ENCODE measurements around the gene ZCCHC7. TPM values are rescaled to one million over a fixed set of nuclear protein-coding genes. Genes with fewer than 3 reads are reported as not detected.

The ZCCHC7 gene
- total and polyA plus RNA-seq, 2 experiments from 2014 or later = 29.8 to 38.8 TPM

GRCh38 chr9:37398464-37399025, 278.2 kb downstream of the ZCCHC7 start:
- H3K36me3 Mint-ChIP-seq (ENCODE audit: low read depth) = no peaks in the 10 kb centered on the region
- H2AFZ ChIP-seq = no peak overlapping the region
- H4K20me1 ChIP-seq (replicated peaks; ENCODE audit: insufficient read depth) = no peaks in the 10 kb centered on the region
- ATAC-seq (no peak; the same call in 2 of the 3 replicates), DNase-seq (ENCODE audit: low spot score) (no peak)
- no peaks in the 10 kb centered on the region for H3K27me3 ChIP-seq (ENCODE audit: insufficient read depth)
- H3K4me1 ChIP-seq (ENCODE audit: insufficient read depth) = no peaks in the 10 kb centered on the region
- H3K36me3 ChIP-seq (ENCODE audit: insufficient read depth) = no peaks in the 10 kb centered on the region
- H3F3A ChIP-seq (replicated peaks; ENCODE audit: low read depth) = no peaks in the 10 kb centered on the region
- no peak overlapping the region for H3K4me3 ChIP-seq
- no peak for TF ChIP-seq ZNF331 (CRISPR knock-in tag; IDR thresholded peaks at IDR 0.05; ENCODE audit: low read depth)
- TF ChIP-seq POLR2AphosphoS5 (IDR thresholded peaks at IDR 0.05; ENCODE audit: low read depth) = no peak
- no peak for TF ChIP-seq CTCF (conservative IDR thresholded peaks at IDR 0.05; ENCODE audit: low read depth in 2 of 2)
- TF ChIP-seq, protein P1, sequence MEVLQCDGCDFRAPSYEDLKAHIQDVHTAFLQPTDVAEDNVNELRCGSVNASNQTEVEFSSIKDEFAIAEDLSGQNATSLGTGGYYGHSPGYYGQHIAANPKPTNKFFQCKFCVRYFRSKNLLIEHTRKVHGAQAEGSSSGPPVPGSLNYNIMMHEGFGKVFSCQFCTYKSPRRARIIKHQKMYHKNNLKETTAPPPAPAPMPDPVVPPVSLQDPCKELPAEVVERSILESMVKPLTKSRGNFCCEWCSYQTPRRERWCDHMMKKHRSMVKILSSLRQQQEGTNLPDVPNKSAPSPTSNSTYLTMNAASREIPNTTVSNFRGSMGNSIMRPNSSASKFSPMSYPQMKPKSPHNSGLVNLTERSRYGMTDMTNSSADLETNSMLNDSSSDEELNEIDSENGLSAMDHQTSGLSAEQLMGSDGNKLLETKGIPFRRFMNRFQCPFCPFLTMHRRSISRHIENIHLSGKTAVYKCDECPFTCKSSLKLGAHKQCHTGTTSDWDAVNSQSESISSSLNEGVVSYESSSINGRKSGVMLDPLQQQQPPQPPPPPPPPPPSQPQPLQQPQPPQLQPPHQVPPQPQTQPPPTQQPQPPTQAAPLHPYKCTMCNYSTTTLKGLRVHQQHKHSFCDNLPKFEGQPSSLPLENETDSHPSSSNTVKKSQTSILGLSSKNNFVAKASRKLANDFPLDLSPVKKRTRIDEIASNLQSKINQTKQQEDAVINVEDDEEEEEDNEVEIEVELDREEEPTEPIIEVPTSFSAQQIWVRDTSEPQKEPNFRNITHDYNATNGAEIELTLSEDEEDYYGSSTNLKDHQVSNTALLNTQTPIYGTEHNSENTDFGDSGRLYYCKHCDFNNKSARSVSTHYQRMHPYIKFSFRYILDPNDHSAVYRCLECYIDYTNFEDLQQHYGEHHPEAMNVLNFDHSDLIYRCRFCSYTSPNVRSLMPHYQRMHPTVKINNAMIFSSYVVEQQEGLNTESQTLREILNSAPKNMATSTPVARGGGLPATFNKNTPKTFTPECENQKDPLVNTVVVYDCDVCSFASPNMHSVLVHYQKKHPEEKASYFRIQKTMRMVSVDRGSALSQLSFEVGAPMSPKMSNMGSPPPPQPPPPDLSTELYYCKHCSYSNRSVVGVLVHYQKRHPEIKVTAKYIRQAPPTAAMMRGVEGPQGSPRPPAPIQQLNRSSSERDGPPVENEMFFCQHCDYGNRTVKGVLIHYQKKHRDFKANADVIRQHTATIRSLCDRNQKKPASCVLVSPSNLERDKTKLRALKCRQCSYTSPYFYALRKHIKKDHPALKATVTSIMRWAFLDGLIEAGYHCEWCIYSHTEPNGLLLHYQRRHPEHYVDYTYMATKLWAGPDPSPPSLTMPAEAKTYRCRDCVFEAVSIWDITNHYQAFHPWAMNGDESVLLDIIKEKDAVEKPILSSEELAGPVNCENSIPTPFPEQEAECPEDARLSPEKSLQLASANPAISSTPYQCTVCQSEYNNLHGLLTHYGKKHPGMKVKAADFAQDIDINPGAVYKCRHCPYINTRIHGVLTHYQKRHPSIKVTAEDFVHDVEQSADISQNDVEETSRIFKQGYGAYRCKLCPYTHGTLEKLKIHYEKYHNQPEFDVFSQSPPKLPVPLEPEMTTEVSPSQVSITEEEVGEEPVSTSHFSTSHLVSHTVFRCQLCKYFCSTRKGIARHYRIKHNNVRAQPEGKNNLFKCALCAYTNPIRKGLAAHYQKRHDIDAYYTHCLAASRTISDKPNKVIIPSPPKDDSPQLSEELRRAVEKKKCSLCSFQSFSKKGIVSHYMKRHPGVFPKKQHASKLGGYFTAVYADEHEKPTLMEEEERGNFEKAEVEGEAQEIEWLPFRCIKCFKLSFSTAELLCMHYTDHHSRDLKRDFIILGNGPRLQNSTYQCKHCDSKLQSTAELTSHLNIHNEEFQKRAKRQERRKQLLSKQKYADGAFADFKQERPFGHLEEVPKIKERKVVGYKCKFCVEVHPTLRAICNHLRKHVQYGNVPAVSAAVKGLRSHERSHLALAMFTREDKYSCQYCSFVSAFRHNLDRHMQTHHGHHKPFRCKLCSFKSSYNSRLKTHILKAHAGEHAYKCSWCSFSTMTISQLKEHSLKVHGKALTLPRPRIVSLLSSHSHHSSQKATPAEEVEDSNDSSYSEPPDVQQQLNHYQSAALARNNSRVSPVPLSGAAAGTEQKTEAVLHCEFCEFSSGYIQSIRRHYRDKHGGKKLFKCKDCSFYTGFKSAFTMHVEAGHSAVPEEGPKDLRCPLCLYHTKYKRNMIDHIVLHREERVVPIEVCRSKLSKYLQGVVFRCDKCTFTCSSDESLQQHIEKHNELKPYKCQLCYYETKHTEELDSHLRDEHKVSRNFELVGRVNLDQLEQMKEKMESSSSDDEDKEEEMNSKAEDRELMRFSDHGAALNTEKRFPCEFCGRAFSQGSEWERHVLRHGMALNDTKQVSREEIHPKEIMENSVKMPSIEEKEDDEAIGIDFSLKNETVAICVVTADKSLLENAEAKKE (CRISPR knock-in tag; IDR thresholded peaks at IDR 0.05) = no peak
- TF ChIP-seq EZH2phosphoT487 (IDR thresholded peaks at IDR 0.05; ENCODE audit: unreplicated experiment) = no peak
- TF ChIP-seq JUNB (IDR thresholded peaks at IDR 0.05; ENCODE audit: unreplicated experiment) = no peak
- TF ChIP-seq ZNF114 (CRISPR knock-in tag; IDR thresholded peaks at IDR 0.05) = no peak
- no peak for TF ChIP-seq EZH2 (IDR thresholded peaks at IDR 0.05; ENCODE audit: low read depth, unreplicated experiment)
- TF ChIP-seq NANOG (IDR thresholded peaks at IDR 0.05; ENCODE audit: borderline replicate concordance) = no peak
- no peak for TF ChIP-seq REST (IDR thresholded peaks at IDR 0.05; ENCODE audit: unreplicated experiment)
- TF ChIP-seq ETS1 (IDR thresholded peaks at IDR 0.05) = no peak
- TF ChIP-seq STAT1 (IDR thresholded peaks at IDR 0.05; ENCODE audit: unreplicated experiment) = no peak
- TF ChIP-seq CREB1 (CRISPR knock-in tag; IDR thresholded peaks at IDR 0.05; ENCODE audit: low read depth) = no peak
- no peak overlapping the region for H3K4me2 ChIP-seq
- no peak overlapping the region for H3K27ac ChIP-seq (ENCODE audit: low read depth)
- no peaks in the 10 kb centered on the region for H3K9me2 ChIP-seq (ENCODE audit: insufficient read depth)
- H3K9me3 Mint-ChIP-seq = no peaks in the 10 kb centered on the region
- H3K4me1 Mint-ChIP-seq = peaks cover 8% of the 10 kb centered on the region; the same call in 2 of the 3 replicates
- H3K27ac Mint-ChIP-seq = no peak overlapping the region
- H3K79me2 ChIP-seq (replicated peaks; ENCODE audit: insufficient read depth) = no peaks in the 10 kb centered on the region
- H3K4me3 Mint-ChIP-seq = no peak overlapping the region
- H3K27me3 Mint-ChIP-seq (ENCODE audit: insufficient read depth, low read depth, poor library complexity) = peaks cover 2% of the 10 kb centered on the region
